Occipital lobe (tissue), 2 donors: ENCODE data around the gene PZP. TPM values are rescaled to one million over a fixed set of nuclear protein-coding genes. Genes with fewer than 3 reads are reported as not detected.

Source experiments
- DNase-seq: peaks from one replicate; lab custom pipeline; 2025; lab: John Stamatoyannopoulos, UW
- total RNA-seq: library from RNA; depleted of rRNA; stranded (reverse); fragments of >200 nt; gene quantifications from one replicate; pipeline ENCODE4 v1.2.3, GENCODE V29; 2014

Gene PZP
- total RNA-seq, 1 donor from 2014 or later: not detected

DNA sequence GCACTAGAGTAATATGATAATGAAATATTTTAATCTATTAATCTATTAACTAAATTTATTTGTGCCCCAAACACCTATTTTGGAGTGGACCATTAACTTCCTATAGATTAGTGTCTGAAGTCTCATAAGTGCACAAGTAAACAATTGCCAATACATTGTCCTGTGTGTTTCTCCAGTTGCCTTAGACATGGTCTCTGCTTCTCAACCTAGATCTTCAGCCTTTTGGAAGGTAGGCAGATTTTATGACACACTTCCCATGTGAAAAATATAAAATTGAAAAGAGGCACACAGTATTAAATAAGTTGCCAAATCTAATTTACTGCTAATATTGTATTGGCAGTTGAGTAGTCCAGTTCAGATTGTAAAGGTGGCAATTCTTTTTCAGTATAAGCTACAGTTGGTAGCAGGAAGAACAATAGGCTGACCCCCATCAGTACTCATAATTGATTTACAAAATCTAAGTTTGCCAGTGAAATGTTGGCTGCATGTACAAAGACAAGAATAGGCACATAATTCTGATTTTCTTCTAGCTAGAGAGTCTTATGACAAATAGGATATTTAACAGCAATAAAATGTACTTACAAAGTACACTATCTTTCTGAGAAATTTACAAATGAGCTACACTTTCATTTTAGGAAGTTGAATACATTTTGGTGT is 103.3 kb downstream of the PZP start:
- DNase-seq: no peak

DNA sequence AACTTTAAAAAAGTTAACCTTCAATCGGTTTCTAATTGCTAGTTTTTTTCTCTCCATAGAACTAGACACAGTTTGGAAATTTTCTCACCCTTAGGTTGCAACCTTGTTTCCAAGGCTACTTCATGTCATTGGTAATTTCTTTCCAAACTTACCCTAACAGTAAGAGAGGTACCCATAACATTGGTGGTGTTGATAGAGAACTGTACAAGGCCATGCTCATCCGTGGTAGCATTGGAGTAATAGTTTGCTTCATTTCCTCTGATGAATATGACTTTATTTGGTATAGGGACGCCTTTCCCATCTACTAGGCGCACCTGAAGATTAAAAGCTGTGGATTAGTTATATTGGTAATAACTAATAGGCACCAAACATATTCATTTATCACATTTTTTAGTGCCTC is 104.1 kb downstream of the PZP start:
- no peak for DNase-seq

GRCh38 chr12:9103050-9103849 is 104.9 kb downstream of the PZP start:
- no peak for DNase-seq

DNA sequence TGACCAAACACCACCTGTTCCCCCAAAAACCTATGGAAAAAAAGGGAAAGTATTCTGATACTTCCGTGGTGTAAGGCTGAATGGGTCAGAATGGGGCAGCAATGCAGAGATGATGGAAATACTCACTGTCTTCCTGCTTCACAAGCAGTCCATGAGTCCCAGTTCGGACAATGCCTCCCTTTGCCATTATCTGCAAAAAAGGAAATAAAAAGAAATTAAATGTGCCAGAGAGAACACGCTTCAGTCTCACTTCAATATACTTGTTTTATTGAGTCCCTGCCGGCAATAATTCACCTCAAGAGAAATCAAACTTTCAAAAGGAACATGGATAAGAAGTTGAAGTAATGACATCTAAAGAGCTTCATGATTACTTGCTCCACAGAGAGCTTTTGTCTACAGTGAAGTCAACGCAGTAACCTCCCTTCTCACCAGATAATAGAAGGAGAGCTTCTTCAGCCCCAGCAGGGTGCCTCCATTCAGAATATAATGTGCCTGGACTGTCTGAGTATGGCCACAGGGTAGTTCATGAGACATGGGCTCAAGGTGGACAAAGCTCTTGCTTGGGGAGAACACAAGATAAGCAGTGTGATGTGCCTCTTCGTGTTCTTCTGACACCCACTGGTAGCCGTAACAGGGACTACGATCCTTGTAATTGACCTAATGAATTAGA is 107.0 kb downstream of the PZP start:
- no peak for DNase-seq

GRCh38 chr12:9099552-9100190 is 108.5 kb downstream of the PZP start:
- no peak for DNase-seq

Other genes with a start within 250 kb of the PZP start
- gene KLRG1, start 218.8 kb downstream of the PZP start, total RNA-seq: 7.8 TPM
- gene A2M, start 92.5 kb downstream of the PZP start, total RNA-seq: 44.5 TPM